Measurements from ENCODE around the gene CRYBB3.

DNA sequence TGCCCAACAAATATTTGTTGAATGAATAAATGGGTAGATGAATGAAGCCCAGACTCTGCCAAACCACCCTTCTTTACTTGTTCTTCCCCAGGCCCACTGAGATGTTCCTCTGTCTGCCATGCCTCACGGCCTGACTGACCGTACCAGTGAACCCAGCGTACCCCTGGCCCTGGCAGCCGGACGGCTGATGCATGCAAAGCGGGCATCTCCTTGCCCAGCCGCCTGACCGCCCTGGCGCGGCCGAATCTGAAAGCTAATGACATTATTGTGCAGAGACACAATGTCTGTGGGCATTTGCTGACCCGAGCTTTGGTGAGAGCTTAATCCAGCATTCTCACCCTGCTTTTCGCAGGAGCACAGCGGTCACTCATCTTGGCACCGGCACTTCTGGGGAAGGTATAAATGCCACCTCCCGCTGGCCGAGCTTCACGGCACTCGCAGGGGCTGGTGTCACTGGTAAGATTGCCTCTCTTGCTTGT lies 19.6 kb downstream of the CRYBB3 start, which contains the start of gene CRYBB2:
- TF ChIP-seq POLR2AphosphoS5 (IDR thresholded peaks at IDR 0.05; ENCODE audit: insufficient read depth, low read depth, low read length) (no peak), POLR2A (IDR thresholded peaks at IDR 0.05; ENCODE audit: low read depth, low read length) (no peak), EZH2 (IDR thresholded peaks at IDR 0.05; ENCODE audit: borderline replicate concordance, low read depth, low read length, severe bottlenecking) (no peak)
- TF ChIP-seq, protein P1, sequence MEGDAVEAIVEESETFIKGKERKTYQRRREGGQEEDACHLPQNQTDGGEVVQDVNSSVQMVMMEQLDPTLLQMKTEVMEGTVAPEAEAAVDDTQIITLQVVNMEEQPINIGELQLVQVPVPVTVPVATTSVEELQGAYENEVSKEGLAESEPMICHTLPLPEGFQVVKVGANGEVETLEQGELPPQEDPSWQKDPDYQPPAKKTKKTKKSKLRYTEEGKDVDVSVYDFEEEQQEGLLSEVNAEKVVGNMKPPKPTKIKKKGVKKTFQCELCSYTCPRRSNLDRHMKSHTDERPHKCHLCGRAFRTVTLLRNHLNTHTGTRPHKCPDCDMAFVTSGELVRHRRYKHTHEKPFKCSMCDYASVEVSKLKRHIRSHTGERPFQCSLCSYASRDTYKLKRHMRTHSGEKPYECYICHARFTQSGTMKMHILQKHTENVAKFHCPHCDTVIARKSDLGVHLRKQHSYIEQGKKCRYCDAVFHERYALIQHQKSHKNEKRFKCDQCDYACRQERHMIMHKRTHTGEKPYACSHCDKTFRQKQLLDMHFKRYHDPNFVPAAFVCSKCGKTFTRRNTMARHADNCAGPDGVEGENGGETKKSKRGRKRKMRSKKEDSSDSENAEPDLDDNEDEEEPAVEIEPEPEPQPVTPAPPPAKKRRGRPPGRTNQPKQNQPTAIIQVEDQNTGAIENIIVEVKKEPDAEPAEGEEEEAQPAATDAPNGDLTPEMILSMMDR (IDR thresholded peaks at IDR 0.05; ENCODE audit: extremely low read depth in 1 of 2, insufficient read depth in 1 of 2, low read depth in 1 of 2, low read length in 2 of 2): no peak

Measured in endothelial cell of umbilical vein (primary cell).